Measurements from ENCODE around the gene ZNF420.
"Not testable (repeated sequence)": the region's sequence is repeated elsewhere in the genome, so short reads cannot be mapped to it uniquely, and the experiment has no call there.

ZNF420 gene

DNA sequence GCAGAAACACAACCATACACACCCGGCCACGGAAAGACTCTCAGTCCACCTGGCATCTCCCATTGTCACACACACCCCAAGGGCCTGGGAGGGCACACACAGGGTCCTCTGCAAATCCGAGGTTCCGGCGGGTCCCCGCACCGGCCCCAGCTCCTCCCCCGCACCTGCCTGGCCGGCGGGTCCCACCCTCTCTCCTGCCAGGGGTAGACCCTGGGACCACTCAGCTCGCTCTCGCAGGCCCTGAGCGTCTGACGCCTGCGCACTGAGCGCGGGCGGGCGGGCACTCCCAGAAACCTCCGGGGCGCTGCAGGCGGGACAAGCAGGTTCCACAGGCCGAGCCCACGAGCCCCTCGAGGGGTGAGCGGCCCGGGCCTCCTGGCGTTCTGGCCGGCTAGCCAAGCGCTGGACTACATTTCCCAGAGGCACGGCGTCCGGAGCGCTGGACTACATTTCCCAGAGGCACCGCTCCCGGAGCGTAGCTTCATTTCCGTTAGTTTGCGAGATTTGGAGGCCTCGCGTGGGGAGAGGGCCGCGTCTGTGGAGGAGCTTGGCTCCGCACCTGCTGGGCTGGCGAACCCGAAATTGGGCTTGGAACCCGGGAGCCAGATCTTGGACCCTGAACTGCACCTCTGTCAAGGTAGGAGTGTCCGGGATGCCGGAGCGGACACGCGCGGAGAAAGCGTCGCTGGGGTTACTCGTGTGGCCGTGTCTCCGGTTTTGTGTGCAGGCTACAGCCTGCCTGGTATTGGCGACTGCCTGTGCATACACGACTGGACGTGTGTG, at the start of gene ZNF420:
TSS of gene ZNF420 (plus strand) at position 500 of the 783 bp plus-strand sequence. CDS start 10,686 bp downstream, outside the sequence.
- DNase-seq, result peak; percentile 86

DNA sequence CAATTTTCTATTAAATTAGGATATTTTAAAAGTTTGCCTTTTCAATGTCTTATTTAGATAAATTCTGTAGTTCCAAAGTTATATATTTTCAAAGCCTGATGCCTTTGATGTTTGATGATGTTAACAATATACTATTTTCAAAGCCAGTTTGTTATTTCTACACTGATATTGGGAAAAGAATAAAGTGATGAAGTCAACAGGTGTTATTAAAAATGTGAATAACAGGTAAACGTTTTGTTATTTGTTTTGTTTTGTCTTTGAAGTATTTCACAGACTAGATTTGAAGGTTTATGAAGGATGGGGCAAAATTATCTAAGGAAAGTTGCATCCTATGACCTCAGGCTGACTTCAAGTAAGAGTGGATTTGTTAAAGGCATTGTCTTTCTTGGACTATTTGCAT, 33.1 kb upstream of the ZNF420 start:
- no peak for DNase-seq

DNA sequence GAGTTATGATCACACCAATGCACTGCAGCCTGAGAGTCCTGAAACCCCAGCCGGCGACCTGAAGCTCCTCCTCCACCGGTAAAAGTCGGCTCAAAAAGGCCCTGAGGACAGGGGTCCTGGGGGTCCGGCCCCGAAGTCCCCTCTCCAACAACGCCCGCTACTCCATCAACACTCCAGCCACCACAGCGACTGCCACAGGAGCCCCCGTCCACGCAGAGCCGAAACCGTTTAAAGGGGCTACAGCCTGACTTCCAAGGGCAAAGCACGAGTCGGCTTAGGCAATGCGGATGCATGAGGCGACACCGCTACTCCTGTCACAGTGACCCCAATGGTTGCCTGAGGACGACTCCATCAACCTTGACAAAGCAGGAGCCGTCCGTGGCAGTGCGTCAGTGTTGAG, 22.9 kb upstream of the ZNF420 start:
- DNase-seq, result no peak

DNA sequence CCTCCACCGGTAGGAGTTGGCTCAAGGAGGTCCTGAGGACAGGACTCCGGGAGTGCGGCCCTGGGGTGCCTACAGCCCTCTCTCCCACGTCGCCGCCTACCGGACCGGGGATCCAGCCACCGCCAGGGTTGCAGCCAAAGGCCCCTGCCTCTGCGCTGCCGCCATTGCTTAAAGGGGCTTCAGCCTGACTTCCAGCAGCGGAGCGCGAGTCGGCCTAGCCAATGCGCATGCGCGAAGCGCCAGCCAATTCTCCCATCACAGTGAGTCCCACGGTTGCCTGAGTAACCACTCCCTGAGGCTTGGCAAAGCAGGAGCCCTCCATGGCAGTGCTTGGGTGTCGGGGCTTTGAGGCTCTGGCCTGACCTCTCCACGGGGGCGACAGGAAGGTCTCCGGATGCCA, 21.5 kb upstream of the ZNF420 start:
- DNase-seq, result no peak

DNA sequence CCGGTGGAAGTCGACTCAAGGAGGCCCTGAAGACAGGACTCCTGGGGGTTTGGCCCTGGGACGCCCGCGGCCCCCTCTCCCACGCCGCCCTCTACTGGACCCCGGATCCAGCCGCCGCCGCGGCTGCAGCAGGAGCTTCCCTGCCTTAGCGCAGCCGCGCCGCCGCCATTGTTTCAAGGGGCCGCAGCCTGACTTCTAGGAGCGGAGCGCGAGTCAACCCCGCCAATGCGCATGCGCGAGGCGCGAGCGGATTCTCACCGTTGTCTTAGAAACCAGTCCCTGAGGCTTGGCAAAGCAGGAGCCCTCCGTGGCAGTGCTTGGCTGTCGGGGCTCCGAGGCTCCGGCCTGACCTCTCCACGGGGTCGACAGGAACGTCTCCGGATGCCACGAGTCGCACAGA, 19.1 kb upstream of the ZNF420 start:
- DNase-seq, result no peak

DNA sequence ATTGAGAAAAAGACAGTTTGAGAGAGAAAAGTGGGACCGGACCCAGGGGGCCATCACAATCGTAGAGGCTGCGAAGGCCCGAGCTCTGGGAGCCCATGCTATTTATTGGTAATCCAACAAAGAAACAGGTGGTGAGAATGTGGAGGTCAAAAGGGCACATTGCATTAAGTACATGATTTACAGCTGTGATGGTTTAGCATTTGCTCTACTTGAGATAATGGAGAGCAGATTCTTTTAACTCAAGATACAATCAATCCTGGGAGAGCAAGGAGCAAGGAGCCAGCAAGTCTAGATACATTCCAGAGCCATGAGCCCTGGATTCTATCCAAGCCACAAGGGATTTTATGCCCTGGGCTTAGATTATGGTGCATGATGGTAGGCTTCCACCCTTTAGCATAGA, 13.3 kb upstream of the ZNF420 start:
- DNase-seq, result not testable (repeated sequence)

DNA sequence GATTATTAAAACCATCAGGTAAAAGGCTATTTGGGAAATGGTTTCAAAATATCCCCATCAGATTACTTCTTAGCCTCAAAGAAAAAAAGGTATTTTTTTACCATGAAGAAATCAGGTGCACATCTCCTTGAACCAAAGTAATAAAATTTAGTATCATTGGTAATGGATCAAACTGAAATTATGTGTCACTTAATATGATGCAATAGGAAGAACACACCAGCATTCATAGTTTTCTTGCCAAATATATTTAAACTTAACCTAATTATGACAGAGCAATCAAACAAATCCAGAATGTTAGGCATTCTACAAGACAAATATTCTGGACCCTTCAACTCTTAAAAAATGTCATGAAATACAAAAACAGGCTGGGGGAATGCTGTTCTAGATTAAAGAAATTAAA, 4.1 kb upstream of the ZNF420 start:
- no peak for DNase-seq

DNA sequence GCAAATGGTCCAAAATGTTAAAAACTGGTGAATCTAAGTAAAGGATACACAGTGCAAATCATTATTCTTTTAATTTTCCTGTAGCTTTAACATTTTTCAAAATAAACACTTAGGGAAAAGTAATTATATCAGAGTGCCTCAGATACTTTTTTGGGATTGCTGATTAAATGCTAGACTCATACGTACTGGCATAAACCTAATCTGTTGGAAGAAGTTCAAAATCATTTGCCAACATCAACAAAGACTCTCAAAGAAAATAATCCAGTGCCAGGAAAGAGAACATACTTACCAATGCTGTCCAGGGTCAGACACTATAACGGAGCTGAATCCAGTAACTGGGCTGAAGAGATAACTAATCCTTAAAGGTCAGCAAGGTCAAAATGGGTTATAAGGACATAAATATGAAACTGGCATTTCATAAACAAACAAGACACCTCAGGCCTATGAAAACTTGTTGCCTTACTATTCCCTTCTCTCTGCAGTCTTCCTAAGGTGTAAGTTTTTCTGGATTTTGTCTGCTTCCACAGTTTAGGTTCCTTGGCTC, 3.3 kb upstream of the ZNF420 start:
- DNase-seq, result no peak

DNA sequence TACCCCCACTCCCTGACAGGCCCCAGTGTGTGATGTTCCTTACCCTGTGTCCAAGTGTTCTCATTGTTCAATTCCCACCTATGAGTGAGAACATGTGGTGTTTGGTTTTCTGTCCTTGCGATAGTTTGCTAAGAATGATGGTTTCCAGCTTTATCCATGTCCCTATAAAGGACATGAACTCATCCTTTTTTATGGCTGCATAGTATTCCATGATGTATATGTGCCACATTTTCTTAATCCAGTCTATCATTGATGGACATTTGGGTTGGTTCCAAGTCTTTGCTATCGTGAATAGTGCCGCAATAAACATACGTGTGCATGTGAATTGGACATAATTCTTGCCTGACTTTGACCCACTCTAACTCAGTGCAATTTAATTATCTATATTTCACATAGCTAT, 1.7 kb upstream of the ZNF420 start:
- DNase-seq, result not testable (repeated sequence)

DNA sequence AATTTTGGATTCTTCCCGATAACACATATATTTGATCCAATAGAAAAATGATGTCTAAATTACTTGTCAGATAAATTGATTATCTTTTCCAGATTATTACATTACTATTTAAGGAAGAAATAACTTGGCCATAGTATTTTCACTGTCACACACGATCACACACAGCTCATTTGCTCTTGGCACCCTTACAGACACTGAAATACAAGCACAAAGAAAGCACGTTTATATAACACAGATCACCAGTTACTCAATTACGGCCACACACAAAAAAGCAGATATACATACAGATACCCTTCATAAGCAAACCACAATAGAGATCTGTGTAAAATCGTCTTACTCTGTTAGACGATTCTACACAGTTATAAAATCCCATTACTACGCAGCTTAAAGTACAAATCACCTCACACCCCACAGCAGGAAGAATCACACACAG, 716 bp upstream of the ZNF420 start:
- no peak for DNase-seq

DNA sequence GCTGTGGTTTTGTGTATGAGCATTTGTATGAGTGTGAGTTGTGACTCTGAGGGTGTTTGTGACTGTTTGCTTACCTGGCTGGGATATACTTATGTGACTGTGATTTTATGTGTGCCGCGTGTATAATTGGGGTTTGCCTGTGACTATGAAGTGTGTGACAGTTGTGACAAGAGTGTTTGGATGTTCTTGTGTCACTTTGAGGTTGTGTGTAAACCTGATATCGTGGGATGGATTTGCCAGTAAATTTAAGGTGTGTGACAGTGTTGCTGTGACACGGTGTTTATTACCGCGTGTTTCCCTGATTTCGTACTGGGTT, 442 bp downstream of the ZNF420 start:
- DNase-seq, result no peak

DNA sequence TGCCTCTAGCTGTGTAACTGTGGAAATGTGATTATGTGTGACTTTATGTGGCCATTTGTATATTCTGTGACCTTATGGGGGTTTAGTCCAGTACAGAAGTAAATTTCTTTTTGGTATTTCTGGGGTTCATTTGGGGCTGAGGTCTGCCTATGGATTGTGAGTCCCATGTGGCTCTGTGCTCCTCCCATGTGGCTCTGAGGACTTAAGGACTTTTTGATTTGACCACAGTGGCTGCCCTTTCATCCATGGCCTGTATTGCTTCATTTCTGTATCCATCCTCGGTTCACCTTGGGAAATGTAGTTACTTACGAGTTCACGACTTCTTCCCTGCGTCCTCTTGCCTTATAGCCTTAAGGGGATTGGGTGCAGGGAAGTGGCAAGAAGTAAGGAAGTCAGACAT, 1.0 kb downstream of the ZNF420 start:
- DNase-seq, result no peak

DNA sequence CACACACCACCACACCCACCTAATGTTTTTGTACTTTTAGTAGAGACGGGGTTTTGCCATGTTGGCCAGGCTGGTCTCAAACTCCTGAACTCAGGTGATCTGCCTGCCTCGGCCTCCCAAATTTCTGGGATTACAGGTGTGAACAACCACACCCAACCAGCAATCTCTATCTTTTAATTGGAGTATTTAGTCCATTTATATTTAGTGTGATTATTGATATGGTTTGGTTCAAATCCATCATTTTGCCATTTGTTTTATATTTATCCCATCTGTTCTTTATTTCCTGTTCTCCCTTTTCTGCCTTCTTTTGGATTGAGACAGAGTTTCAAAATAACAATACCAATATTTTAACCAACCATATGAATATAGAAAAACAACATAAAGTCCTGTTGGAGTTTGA, 4.1 kb downstream of the ZNF420 start:
- DNase-seq, result no peak

DNA sequence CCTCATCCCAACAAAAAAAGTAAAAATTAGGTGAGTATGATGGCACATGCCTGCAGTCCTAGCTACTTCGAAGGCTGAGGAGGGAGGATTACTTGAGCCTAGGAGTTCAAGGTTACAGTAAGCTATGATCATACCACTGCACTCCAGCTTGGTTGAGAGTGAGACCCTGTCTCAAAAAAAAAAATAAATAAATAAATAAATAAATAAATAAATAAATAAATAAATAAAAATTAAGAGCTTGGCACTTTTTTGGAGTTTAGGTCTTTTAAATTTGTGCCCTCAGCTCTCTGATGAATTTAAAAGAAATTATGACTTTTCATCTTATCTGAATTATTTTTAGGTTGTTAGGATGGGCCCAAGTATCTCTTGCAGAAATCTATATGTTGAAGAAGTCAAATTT, 8.9 kb downstream of the ZNF420 start:
- DNase-seq, result no peak

DNA sequence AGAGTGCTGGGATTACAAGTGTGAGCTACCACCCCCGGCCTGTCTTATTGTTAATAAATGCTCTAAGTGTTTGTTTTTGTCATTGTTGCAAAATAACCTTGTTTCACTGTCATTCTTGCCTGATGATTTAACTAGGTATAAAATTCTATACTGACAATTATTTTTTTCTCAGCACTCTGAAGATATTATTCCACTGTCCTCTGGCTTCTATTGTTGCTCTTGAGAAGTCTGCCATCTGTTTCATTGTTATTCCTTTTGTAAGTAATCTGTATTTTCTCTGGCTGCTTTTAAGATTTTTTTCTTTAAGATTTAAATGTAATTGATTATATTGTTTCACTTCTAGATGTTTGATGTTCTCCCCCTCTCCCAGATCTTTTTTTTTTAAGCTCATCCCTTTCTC, 17.6 kb downstream of the ZNF420 start:
- no peak for DNase-seq

DNA sequence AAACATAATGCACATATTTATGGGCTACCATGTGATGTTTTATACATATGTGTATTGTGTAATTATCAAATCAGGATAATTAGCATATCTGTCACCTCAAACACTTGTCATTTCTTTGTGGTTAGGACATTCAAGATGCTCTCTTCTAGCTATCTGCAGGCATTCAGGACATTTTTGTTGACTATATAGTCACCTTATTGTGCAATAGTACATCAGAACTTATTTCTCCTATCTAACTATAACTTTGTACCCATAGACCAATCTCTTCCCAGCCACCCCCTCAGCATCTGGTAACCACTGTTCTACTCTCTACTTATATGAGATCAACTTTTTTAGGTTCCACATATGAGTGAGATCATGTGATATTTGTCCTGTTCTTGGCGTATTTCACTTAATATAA, 20.3 kb downstream of the ZNF420 start:
- DNase-seq, result no peak

DNA sequence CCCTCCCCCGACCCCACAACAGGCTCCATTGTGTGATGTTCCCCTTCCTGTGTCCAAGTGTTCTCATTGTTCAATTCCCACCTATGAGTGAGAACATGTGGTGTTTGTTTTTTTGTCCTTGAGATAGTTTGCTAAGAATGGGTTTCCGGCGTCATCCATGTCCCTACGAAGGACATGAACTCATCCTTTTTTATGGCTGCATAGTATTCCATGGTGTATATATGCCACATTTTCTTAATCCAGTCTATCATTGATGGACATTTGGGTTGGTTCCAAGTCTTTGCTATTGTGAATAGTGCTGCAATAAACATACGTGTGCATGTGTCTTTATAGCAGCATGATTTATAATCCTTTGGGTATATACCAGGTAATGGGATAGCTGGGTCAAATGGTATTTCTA, 25.9 kb downstream of the ZNF420 start:
- DNase-seq, result not testable (repeated sequence)

DNA sequence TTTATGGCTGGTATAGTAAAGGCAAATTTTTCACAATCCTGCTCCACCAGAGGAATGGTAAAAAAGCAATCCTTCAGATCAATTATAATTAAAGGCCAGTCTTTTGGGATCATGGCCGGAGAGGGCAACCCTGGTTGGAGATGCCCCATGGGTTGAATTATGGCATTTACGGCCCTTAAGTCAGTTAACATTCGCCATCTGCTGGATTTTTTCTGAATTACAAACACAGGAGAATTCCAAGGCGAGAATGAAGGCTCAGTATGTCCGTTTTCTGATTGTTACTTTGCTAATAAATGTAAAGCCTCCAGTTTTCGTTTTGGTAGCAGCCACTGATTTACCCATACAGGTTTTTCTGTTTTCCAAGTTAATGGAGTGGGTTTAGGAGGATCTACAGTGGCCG, 33.5 kb downstream of the ZNF420 start:
- not testable (repeated sequence) for DNase-seq

DNA sequence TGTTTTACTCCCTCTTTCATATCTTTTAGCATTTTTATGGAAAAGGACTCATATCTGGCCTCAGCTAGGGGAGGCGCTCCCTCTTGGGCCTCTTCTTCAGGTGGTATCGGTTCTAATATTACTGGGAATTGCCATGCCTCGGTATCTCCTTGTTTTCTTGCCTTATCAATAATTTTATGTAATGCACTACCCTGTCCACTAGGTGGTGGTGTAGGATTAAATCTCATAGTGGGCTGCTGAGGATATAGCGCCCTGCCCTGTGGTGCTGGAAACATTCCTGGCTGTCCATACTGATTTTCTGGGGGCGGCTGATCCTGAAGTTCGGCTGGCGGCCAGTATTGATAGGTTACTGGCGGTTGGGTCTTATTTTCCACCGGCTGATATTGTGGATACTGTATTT, 35.8 kb downstream of the ZNF420 start:
- DNase-seq, result no peak

DNA sequence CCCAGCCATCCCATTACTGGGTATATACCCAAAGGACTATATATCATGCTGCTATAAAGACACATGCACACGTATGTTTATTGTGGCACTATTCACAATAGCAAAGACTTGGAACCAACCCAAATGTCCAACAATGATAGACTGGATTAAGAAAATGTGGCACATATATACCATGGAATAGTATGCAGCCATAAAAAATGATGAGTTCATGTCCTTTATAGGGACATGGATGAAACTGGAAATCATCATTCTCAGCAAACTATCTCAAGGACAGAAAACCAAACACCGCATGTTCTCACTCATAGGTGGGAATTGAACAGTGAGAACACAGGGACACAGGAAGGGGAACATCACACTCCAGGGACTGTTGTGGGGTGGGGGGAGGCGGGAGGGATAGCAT, 43.9 kb downstream of the ZNF420 start:
- not testable (repeated sequence) for DNase-seq

DNA sequence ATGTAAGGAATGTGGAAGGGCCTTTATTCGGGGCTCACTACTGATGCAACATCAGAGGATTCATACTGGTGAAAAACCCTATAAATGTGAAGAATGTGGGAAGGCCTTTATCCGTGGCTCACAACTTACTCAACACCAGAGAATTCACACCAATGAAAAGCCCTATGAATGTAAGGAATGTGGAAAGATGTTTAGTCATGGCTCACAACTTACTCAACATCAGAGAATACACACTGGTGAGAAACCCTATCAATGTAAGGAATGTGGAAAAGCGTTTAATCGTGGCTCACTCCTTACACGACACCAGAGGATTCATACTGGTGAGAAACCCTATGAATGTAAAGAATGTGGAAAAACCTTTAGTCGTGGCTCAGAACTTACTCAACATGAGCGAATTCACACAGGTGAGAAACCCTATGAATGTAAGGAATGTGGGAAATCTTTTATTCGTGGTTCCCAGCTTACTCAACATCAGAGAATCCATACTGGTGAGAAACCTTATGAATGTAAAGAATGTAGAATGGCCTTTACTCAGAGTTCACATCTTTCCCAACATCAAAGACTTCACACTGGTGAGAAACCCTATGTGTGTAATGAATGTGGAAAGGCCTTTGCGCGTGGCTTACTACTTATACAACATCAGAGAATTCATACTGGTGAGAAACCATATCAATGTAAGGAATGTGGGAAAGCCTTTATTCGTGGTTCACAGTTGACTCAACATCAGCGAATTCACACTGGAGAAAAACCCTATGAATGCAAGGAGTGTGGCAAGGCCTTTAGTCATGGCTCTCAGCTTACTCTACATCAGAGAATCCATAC, 50.0 kb downstream of the ZNF420 start:
- no peak for DNase-seq

DNA sequence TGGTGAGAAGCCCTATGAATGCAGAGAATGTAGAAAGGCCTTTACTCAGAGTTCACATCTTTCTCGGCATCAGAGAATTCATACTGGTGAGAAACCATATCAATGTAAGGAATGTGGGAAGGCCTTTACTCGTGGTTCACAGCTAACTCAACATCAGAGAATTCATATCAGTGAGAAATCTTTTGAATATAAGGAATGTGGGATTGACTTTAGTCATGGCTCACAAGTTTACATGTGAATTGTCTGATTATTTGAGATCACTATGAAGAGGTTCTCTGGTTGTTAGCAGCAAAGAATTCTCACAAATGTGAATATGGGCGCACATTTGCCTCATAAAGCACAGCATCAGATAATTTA, 50.6 kb downstream of the ZNF420 start:
- no peak for DNase-seq

DNA sequence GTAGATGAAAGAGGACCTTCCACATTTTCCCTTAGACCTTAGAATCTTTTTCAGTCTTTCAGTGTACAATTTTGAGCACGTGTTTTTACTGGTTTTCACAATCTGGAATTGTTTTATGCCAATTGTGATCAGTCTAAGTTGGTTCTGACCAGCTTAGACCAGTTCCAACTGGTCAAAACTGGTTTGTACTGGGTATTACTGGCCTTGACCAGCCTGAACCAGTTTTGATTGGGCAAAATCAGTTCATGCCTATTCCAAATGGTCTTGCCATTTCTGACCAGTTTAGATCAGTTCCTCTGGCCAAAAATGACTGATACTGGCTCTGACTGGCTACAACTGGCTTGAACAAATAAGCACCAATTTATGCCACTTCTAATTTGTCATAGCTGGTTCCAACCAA, 57.9 kb downstream of the ZNF420 start:
- no peak for DNase-seq

DNA sequence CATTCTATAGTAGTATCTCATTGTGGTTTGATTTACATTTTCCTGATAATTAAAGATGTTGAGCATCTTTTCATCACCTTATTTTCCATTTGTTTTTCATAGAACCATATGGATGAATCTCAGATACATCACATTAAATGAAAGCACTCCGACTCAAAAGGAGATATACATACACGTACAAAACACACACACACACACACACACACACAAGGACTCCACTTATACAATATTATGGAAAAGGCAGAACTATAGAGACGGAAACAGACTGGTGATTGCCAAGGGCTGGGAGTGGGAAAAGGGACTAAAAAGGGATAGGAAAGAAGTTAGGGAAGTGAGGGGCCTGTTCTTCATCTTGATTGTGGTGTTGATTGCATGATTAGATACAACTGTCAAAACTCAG, 70.0 kb downstream of the ZNF420 start:
- no peak for DNase-seq

All from activated T-cell treated with anti-CD3 and anti-CD28 coated beads, Interleukin-2, amount 50 U/mL, for 1 hour (primary cell).